CD14-positive monocyte (primary cell): ENCODE results near the gene MED27. TPM values are rescaled to one million over a fixed set of nuclear protein-coding genes. Genes with fewer than 3 reads are reported as not detected.

Source experiments
- DNase-seq, 3 donors: peaks; one replicate each; pipeline ENCODE4 v3.0.0-alpha.2; 2011 to 2022
- H2AFZ ChIP-seq: 2 replicates; pipeline ENCODE4 v1.6.0; 2012; ENCODE audit warnings: mild to moderate bottlenecking, low read depth, low read length, inconsistent platforms; ENCODE audit not compliant: insufficient read depth, poor library complexity, severe bottlenecking
- H3K27ac ChIP-seq, 2 donors: 1 replicate in 1 of 2; 2 replicates in 1 of 2; pipeline ENCODE4 v1.5.1; 2012 to 2013; ENCODE audit warnings: low read length in 2 of 2, control low read depth in 1 of 2, inconsistent platforms in 1 of 2, low read depth in 1 of 2, mild to moderate bottlenecking in 1 of 2
- H3K27me3 ChIP-seq, 2 donors: one replicate each; pipeline versions ENCODE4 v1.6.0 to v1.6.1; 2011 to 2013; ENCODE audit warnings: low read length in 2 of 2; ENCODE audit not compliant: control insufficient read depth in 2 of 2, insufficient read depth in 2 of 2
- H3K36me3 ChIP-seq, 2 donors: replicated peaks in 1 of 2; 1 replicate in 1 of 2; 2 replicates in 1 of 2; pipeline versions ENCODE4 v1.5.1 to v1.6.1; 2012 to 2013; ENCODE audit warnings: low read length in 2 of 2, control low read depth in 1 of 2, inconsistent platforms in 1 of 2, mild to moderate bottlenecking in 1 of 2; ENCODE audit not compliant: insufficient read depth in 2 of 2, control insufficient read depth in 1 of 2
- H3K4me1 ChIP-seq, 2 donors: 1 replicate in 1 of 2; 2 replicates in 1 of 2; pipeline versions ENCODE4 v1.5.1 to v1.6.1; 2012 to 2013; ENCODE audit warnings: low read length in 2 of 2, control low read depth in 1 of 2, inconsistent platforms in 1 of 2, mild to moderate bottlenecking in 1 of 2, moderate library complexity in 1 of 2; ENCODE audit not compliant: insufficient read depth in 2 of 2, control insufficient read depth in 1 of 2
- H3K4me2 ChIP-seq: replicated peaks from 2 replicates; pipeline ENCODE3; 2012; ENCODE audit warnings: low read length, moderate library complexity, mild to moderate bottlenecking; ENCODE audit not compliant: poor library complexity, severe bottlenecking; ENCODE audit errors: extremely low read depth
- H3K4me3 ChIP-seq, 3 experiments: fragments of 200-600 bp in 1 of 3; sonication (generic) in 1 of 3; replicated peaks in 1 of 3; 1 replicate in 2 of 3; 2 replicates in 1 of 3; pipeline ENCODE4 v1.5.1; 2011 to 2013; ENCODE audit warnings: low read length in 3 of 3, mild to moderate bottlenecking in 3 of 3, control low read depth in 2 of 3, low read depth in 2 of 3, inconsistent platforms in 1 of 3, moderate library complexity in 1 of 3
- H3K79me2 ChIP-seq: 2 replicates; pipeline ENCODE4 v1.6.0; 2012; ENCODE audit warnings: mild to moderate bottlenecking, control low read depth, inconsistent platforms, low read length, moderate library complexity; ENCODE audit not compliant: insufficient read depth
- H3K9ac ChIP-seq: 2 replicates; pipeline ENCODE4 v1.6.0; 2017; ENCODE audit warnings: low read length, mild to moderate bottlenecking; ENCODE audit not compliant: insufficient read depth, poor library complexity, severe bottlenecking
- H3K9me3 ChIP-seq, 2 donors: replicated peaks in 1 of 2; 1 replicate in 1 of 2; 2 replicates in 1 of 2; pipeline versions ENCODE4 v1.5.1 to v1.6.1; 2012 to 2013; ENCODE audit warnings: low read length in 2 of 2, control low read depth in 1 of 2; ENCODE audit not compliant: control insufficient read depth in 1 of 2, insufficient read depth in 1 of 2
- H4K20me1 ChIP-seq: 2 replicates; pipeline ENCODE4 v1.6.0; 2012; ENCODE audit warnings: mild to moderate bottlenecking, low read length, control low read depth, moderate library complexity; ENCODE audit not compliant: insufficient read depth
- H3K27ac Mint-ChIP-seq, 7 donors: one replicate each; pipeline ENCODE4 v1.8.0; 2020; ENCODE audit warnings: mild to moderate bottlenecking in 7 of 7, mixed read lengths in 7 of 7, moderate library complexity in 6 of 7, inconsistent platforms in 2 of 7
- H3K27me3 Mint-ChIP-seq, 3 donors: one replicate each; pipeline ENCODE4 v1.8.0; 2021 to 2022; ENCODE audit warnings: low read depth in 3 of 3, mild to moderate bottlenecking in 3 of 3, mixed read lengths in 3 of 3, moderate library complexity in 3 of 3, inconsistent platforms in 1 of 3
- H3K36me3 Mint-ChIP-seq, 2 donors: one replicate each; pipeline ENCODE4 v1.8.0; 2020; ENCODE audit warnings: mixed read lengths in 2 of 2, inconsistent platforms in 1 of 2, mild to moderate bottlenecking in 1 of 2
- H3K4me1 Mint-ChIP-seq: one replicate; pipeline ENCODE4 v1.8.0; 2020; ENCODE audit warnings: mild to moderate bottlenecking, mixed read lengths
- H3K4me3 Mint-ChIP-seq, 2 donors: one replicate each; pipeline ENCODE4 v1.8.0; 2020; ENCODE audit warnings: mild to moderate bottlenecking in 2 of 2, mixed read lengths in 2 of 2, moderate library complexity in 1 of 2
- H3K9me3 Mint-ChIP-seq, 7 donors: one replicate each; pipeline ENCODE4 v1.8.0; 2020 to 2022; ENCODE audit warnings: mixed read lengths in 7 of 7, mild to moderate bottlenecking in 6 of 7, moderate library complexity in 6 of 7, inconsistent platforms in 2 of 7
- WGBS: methylation state at CpG from one replicate; pipeline ENCODE4 v1.1.5; 2013; ENCODE audit warnings: missing lambda C conversion rate; ENCODE audit not compliant: insufficient coverage; 5-methylcytosine and 5-hydroxymethylcytosine counted together
- intact Hi-C, 2 donors: fragments of 100-400 bp; cut with micrococcal nuclease; formaldehyde crosslinking; loops; one replicate each; pipeline versions ENCODE4 v1.15.0 to v1.15.1; 2023
- polyA plus RNA-seq, 3 donors: library from polyadenylated mRNA; depleted of rRNA in 1 of 3; unstranded in 2 of 3; stranded (reverse) in 1 of 3; fragments of 300-500 nt in 2 of 3; fragments of >200 nt in 1 of 3; fragmentation: Illumina TruSeq in 2 of 3; gene quantifications; 1 replicate in 2 of 3; 2 replicates in 1 of 3; pipeline ENCODE4 v1.2.3, GENCODE V29; 2012 to 2021
- TF ChIP-seq, protein P1 (sequence below): fragments of 200-600 bp; IDR thresholded peaks from one replicate; pipeline ENCODE4 v1.8.0; 2022; ENCODE audit warnings: antibody characterized with exemption, mild to moderate bottlenecking

Gene MED27
- polyA plus RNA-seq, 3 donors = 14.0 to 26.9 (median 25.8) TPM

DNA sequence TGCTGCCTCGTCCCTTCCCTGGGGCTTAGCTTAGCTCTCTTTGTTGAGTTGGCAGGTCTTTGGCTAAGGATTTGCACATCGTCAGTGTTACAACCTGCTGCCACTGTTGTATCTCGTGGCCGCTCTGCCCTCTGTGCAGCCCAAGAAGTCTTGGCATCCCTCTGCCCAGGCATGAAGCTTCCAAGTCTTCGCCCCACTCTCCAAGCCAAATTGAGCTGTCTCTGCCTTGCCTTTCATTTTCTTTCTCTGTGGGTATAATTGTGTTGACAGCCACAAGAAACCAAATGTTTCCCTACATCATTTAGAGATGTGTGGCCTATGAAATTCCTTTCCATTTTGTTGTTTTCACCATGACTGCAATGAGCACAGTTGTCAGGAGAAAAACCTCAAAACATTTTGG is 29.6 kb upstream of the MED27 start:
- H3K27me3 Mint-ChIP-seq = peaks cover 0 to 22% (median 10%) of the 10 kb centered on the region in 3 donors
- Histone ChIP-seq H4K20me1 (no peaks in the 10 kb centered on the region), H3K4me1 (no peaks in the 10 kb centered on the region), H3K27me3 (no peaks in the 10 kb centered on the region), H3K9ac (no peak overlapping the region), H3K79me2 (no peaks in the 10 kb centered on the region), H3K27ac (no peak overlapping the region), H3K9me3 (no peaks in the 10 kb centered on the region), H3K4me2 (no peak overlapping the region), H3K4me3 (no peak overlapping the region), H3K36me3 (no peaks in the 10 kb centered on the region), H2AFZ (no peak overlapping the region)
- H3K27ac Mint-ChIP-seq = no peak overlapping the region
- TF ChIP-seq, protein P1, sequence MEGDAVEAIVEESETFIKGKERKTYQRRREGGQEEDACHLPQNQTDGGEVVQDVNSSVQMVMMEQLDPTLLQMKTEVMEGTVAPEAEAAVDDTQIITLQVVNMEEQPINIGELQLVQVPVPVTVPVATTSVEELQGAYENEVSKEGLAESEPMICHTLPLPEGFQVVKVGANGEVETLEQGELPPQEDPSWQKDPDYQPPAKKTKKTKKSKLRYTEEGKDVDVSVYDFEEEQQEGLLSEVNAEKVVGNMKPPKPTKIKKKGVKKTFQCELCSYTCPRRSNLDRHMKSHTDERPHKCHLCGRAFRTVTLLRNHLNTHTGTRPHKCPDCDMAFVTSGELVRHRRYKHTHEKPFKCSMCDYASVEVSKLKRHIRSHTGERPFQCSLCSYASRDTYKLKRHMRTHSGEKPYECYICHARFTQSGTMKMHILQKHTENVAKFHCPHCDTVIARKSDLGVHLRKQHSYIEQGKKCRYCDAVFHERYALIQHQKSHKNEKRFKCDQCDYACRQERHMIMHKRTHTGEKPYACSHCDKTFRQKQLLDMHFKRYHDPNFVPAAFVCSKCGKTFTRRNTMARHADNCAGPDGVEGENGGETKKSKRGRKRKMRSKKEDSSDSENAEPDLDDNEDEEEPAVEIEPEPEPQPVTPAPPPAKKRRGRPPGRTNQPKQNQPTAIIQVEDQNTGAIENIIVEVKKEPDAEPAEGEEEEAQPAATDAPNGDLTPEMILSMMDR = no peak
- no peaks in the 10 kb centered on the region for H3K9me3 Mint-ChIP-seq
- intact Hi-C loops = no loop called here
- no peaks in the 10 kb centered on the region for H3K36me3 Mint-ChIP-seq
- H3K4me3 Mint-ChIP-seq = no peak overlapping the region
- H3K4me1 Mint-ChIP-seq = no peaks in the 10 kb centered on the region
- WGBS = 89% methylated on average over 3 of the region's 5 CpGs
- no peak for DNase-seq

DNA sequence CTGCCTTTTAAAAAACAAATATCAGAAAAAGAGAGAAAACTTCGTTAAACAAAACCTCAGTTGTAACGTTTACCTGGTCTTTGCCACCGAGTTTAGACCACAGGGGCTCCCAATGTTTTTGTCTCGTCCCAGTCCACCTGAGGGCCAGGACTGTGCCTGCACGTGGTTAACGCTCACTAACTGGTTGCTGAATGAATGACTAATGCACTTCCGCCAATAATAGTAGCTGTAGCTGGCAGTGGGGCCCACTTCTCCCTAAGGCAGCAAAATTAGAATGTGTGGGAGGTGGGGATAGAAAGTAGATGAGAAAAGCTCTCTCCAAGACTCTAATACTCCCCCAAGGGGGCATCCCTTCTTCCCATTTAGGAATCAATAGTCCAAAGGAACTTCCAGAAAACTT is 29.1 kb upstream of the MED27 start:
- no peaks in the 10 kb centered on the region for H3K79me2 ChIP-seq
- H3K9me3 ChIP-seq = no peaks in the 10 kb centered on the region
- DNase-seq = no peak
- WGBS = 54% methylated on average over 5 of the region's 7 CpGs
- no peak overlapping the region for H2AFZ ChIP-seq
- intact Hi-C loops = no loop called here
- H3K4me3 Mint-ChIP-seq = no peak overlapping the region
- H3K9ac ChIP-seq = no peak overlapping the region
- H4K20me1 ChIP-seq = no peaks in the 10 kb centered on the region
- H3K27ac ChIP-seq = no peak overlapping the region
- H3K27me3 Mint-ChIP-seq = peaks cover 0 to 17% (median 7%) of the 10 kb centered on the region in 3 donors
- H3K9me3 Mint-ChIP-seq = no peaks in the 10 kb centered on the region
- no peak overlapping the region for H3K4me2 ChIP-seq
- no peaks in the 10 kb centered on the region for H3K4me1 Mint-ChIP-seq
- H3K36me3 Mint-ChIP-seq = no peaks in the 10 kb centered on the region
- H3K27ac Mint-ChIP-seq = no peak overlapping the region
- no peaks in the 10 kb centered on the region for H3K27me3 ChIP-seq
- no peaks in the 10 kb centered on the region for H3K36me3 ChIP-seq
- no peaks in the 10 kb centered on the region for H3K4me1 ChIP-seq
- TF ChIP-seq, protein P1 = no peak
- no peak overlapping the region for H3K4me3 ChIP-seq
